SK-N-DZ (cell line): ENCODE results near the gene MTHFD1L.
"Not testable (repeated sequence)": the region's sequence is repeated elsewhere in the genome, so short reads cannot be mapped to it uniquely, and the experiment has no call there.

Experiments
- DNase-seq: peaks from one replicate; pipeline ENCODE4 v3.0.0-alpha.2; 2015; ENCODE audit warnings: low spot score

Gene MTHFD1L

GRCh38 chr6:151065027-151065815 is 199.7 kb downstream of the MTHFD1L start:
- DNase-seq, result no peak

GRCh38 chr6:151067684-151068596 is 202.4 kb downstream of the MTHFD1L start:
- no peak for DNase-seq

DNA sequence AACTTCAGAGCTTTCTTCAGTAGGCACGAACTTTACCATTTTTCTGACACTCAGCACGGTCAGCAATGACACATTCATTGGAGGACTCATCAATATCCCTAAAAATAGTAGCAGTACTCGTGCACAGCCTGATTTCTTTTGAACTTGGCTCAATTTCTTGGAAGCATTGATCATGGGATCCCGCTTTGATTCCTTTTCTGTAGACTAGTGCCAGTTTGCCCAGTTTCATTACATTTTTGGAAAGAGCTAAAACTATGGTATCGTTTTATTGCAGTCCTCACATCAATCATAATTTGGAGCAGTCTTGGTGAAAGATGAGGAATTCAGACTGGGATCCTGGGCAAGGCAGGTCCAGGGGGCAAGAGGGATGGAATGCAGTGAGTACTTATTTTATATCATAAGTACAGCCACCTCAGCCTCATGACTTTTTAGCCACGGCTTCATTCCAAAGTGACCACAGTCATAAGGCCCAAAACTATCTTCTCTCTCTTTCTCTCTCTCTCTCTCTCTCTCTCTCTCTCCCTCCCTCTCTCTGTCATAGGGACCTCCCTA is 203.3 kb downstream of the MTHFD1L start:
- no peak for DNase-seq

- no peak for DNase-seq
Observed at GRCh38 chr6:151069641-151070040, 204.1 kb downstream of the MTHFD1L start.

DNA sequence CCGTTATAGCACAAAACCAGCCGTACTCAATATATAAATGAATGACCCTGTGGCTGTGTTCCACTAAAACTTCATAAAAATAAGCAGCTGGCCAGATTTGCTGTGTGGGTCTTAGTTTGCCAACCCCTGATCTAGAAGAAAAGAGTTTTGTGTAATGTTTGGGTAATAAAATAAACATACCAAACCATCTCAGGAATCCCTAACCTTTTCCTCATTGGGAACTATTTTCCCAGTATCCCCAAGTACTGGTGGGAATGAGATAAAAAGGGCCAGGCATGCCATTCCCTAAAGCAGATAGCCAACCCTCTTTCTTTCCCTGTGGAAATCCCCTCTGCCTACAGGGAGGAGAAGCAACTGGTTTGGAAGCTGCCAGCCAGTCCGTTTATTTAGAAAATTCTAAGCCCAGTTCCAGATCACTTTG is 205.1 kb downstream of the MTHFD1L start:
- no peak for DNase-seq

GRCh38 chr6:151071295-151071694 is 205.8 kb downstream of the MTHFD1L start:
- DNase-seq, result no peak

- DNase-seq, result no peak
Observed at GRCh38 chr6:151073146-151073545, 207.6 kb downstream of the MTHFD1L start.

DNA sequence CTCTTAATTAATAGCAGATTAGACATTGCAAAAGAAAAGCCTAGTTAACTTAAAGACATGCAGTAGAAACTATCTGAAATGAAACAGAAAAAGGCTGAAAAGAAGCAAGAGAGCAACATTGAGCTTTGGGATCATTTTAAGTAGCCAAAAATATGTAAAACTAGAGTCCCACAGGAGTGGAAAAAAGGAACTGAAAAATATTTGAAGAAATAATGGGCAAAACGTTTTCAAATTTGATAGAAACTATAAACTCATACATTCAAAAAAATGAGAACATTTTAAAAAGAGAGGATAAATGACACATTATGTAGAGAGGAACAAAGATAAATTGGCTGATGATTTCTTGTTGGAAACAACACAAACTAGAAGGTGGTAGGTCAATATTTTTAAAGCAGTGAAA is 208.2 kb downstream of the MTHFD1L start:
- DNase-seq, result no peak

DNA sequence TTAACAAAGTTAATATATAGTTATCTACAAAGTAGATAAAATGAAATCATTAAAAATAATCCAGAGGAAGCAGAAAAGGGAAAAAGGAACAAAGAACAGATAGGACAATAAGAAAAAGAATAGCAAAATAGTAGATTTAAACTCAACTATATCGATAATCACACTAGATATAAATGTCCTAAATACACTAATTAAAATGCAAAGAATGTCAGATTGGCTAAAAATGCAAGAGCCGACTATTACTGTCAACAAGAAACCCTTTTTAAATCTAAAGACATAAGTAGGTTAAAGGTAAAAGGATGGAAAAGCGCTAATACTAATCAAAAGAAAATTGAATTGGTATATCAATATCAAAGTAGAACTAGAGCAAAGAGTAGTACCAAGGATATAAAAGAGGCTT is 209.5 kb downstream of the MTHFD1L start:
- DNase-seq, result no peak

GRCh38 chr6:151075527-151075926 is 210.0 kb downstream of the MTHFD1L start:
- no peak for DNase-seq

- DNase-seq, result no peak
Observed at GRCh38 chr6:151075930-151076555, 210.5 kb downstream of the MTHFD1L start.

- no peak for DNase-seq
Observed at GRCh38 chr6:151078655-151079054, 213.2 kb downstream of the MTHFD1L start.

GRCh38 chr6:151081656-151082055 is 216.2 kb downstream of the MTHFD1L start:
- peak; percentile 29 for DNase-seq

DNA sequence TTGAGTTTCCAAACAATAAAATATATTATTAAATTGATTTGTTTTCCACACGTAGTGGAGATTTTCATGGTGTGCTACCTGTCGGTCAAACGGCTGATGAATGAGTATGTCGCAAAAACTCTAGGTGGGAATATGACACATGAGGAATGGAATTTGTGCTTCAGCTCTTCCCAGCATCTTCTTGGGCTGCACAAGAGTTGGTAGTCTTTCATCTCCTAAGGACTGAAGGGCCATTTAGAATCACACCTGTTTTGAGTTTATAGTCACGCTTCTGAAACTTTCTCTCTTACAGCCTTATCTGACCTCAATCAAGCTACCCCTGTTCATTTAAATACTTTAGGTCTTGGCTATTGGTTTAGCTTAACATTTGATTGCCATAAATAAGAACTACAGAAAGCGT is 216.6 kb downstream of the MTHFD1L start:
- no peak for DNase-seq

DNA sequence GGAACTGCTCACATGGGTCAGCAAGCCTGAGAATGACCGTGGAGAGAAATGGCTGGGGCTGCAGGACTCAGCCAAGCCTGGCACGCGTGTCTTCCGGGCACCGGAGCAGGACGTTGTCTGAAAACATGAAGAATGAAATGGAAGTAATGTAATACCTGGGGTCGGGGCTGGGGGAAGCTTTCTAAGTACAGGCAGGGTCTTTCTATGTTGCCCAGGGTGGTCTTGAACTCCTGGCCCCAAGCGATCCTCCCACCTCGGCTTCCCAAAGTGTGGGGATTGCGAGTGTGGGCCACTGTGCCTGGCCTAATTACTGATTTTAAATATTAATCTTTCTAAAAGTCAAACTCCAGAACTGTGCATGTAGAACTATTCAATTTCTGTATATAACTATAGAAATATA is 218.8 kb downstream of the MTHFD1L start:
- no peak for DNase-seq

GRCh38 chr6:151087055-151087454 is 221.6 kb downstream of the MTHFD1L start:
- not testable (repeated sequence) for DNase-seq

GRCh38 chr6:151087861-151088598 is 222.5 kb downstream of the MTHFD1L start:
- no peak for DNase-seq

GRCh38 chr6:151088599-151088935 is 223.1 kb downstream of the MTHFD1L start:
- no peak for DNase-seq

- no peak for DNase-seq
Observed at GRCh38 chr6:151088963-151089362, 223.5 kb downstream of the MTHFD1L start.

DNA sequence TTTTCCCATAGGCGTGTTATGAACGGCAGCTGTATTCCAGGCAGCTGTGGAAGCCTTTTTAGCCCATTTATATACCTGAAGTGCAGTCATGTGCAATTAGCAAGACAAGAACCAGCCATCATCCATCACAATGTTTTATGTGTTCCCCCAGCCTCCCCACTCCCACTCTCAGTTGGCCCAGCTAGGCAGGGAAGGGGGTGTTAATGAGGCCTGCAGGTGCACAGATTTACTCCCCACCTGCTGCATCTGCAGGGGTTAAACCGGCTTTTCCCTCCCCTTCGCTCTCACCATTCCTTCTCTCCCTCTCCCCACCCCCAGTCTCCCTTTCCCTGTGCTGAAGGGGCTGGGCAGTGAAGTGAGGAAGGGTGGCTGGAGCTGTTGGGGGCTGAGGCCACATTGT is 224.5 kb downstream of the MTHFD1L start:
- DNase-seq, result peak; percentile 97

- DNase-seq, result no peak
Observed at GRCh38 chr6:151091571-151091970, 226.1 kb downstream of the MTHFD1L start.
